NCI-H2081 treated with DMSO at 0.1 percent for 48 hours (cell line): ENCODE results near the gene RPTOR.

ENCODE experiments used
- DNase-seq: peaks from one replicate; lab custom pipeline; 2025; lab: John Stamatoyannopoulos, UW

Gene RPTOR

GRCh38 chr17:80947200-80947940 lies 402.7 kb downstream of the RPTOR start:
- no peak for DNase-seq

DNA sequence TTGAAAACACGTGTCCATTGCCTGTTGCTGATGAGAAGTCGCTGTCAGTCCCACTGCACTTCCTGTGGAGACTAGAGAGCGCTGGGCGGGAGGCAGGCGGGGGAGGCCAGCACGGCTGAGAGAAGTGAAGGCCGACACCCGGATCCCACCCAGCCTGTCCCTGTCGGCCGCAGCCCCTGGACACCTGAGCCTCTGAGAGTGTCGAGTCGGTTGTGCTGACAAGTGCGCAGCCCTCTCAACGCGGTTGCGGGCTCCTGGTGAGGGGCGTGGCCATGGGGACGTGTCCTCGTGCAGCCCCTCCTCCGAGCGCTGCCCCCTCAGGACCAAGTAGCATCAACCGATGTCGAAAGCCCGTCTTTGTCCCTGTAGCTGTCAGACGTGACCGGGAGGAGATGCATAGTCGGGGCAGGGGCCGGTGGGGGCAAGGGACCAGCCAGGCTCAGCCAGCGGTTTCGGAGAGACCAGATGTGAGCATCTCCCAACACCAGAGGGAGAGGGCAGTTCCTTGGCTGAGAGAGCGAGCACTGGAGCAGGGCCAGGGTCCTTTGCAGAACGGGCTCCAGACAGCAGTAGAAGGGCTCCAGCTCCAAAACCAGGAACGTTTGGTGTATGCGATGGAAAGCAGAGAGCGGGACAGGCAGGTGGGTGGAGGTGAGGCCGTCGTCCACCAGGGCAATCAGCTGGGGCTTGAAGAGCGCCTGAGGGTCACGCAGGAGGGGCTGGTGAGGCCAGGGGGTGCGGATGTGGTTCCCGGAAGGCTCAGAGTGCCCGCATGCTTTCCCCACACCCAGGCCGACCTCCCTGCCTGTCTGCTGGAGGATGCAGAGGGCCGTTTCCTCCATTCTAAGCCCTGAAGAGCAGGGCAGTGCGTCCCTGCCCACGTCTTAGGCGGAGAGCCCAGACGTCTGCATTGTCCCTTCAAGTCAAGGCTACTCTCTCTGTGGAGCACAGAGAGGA lies 403.7 kb downstream of the RPTOR start:
- DNase-seq = no peak

DNA sequence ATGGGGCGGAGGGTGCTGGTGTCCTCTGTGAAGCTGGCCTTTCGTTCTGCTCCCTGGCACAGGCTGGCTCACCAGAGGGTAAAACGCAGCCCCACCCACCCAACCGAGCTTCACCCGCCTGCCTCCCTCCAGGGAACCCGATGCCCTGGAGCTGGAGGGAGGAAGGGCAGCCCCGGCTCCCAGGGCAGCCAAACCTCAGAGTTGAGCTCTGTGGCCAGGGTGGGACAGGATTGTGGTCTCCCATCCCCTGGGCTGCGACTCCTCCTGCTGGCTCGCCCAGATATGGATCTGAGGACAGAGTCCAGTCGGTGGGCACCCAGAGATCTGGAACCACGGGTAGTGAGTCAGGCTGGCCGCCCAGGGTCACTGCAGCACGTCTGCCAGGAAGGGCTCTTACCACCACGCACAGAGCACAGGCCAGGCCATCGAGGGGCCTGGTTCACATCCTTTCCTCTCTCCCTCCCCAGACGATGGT lies 404.4 kb downstream of the RPTOR start:
- DNase-seq = no peak

DNA sequence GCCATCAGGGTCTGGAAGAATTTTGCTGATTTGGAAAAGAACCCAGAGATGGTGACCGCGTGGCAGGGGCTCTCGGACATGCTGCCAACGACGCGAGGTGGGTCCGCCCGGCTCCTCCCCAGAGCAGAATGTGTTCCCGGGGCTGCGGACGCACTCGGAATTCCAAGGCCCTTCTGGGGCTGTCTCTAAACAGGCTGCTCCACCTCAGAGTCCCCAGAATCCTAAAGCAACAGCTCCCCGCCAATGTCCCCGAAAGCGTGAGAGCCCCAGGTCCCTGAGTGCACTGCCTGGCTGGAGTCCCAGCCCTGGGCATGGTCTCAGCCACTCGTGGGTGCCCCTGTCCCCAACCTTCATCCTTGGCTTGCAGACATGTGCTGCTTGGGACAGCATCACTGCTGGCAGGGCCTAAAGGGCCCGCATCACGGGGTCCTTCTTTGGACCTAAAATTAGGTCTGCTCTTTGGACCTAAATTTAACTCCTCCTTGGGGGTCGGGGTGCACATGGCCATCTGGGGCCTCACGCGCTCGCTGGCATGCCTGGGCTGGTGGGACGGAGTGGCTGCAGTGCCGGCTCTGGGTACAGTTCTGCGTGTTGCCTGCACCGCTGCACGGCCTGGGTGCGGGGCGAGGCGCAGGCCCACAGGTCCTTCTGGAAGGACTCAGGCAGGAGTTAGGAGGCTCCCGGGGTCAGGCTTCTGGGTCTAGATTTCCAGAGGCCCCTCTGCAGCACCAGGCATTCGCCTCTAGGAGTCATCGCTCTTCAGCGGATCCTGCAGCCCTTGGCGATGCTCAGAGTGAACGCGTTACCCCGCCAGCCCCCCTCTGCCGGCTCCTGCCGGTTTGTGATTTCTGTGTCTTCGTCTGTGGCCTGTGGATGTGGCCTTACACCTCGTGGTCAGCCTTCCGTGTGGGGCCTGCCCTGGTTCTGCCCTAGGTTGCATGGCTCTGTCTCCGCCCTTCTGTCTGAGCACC lies 405.1 kb downstream of the RPTOR start:
- DNase-seq = no peak

- DNase-seq = no peak
These were observed 406.0 kb downstream of the RPTOR start for GRCh38 chr17:80950466-80951120.

DNA sequence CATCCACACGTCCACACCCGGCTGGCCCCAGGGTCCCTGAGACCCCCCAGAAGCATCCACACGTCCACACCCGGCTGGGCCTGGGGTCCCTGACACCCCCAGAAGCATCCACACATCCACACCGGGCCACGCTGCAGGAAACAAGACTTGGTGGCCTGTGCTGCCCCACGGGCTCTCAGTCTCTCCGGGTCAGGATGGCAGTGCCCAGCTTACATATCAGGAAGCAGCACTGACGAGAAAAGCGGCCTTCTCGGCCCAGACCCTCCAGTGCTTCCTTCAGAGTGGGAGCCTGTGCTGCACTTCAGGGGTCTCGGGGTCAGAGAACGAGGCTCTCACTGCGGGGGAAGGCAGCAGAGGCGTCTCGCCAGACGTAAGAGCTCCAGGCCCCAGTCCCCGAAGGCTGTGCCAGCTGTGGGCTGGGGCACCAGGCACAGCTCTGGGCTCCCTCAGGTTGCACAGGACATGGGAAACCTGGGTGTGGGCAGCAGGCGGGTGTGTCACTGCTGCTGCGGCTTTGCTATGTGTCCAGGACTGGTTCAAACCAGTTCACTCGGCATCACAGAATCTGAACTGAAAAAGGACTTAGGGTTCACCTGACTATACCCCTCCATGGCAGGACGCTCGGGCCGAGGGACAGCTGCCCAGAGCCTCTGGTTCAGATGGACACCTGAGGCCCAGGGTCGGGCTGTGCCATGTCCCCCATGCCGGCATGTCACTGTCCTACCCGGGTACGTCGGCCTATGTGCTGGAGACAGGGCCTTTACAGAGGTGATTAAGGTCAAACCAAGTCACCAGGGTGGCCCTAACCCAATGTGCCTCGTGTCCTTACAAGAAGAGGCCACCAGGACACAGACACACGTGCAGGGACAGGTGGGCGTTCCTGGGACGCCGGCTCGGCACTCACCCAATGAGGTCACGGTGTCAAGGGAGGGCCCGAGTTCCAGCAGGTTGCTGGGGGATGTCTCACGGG lies 406.8 kb downstream of the RPTOR start:
- no peak for DNase-seq

DNA sequence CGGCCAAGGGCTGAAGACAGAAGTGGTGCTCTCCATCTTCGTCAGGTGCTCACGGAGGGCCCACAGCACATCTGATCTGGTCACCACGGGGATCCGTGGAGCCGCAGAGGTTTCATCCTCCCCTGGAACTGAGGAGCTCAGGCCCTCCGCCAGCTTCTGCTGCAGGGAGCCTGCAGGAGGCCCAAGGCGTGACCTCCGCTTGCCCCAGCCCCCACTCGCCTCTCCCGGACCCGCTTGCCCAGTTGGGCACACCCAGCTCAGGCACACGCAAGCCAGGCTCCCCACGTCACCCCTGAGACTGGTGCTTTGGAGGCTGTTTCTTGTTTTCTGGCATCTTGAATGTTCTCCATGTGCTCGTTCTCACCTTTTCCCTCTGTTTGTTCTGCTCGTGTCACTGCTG lies 407.7 kb downstream of the RPTOR start:
- DNase-seq = no peak

DNA sequence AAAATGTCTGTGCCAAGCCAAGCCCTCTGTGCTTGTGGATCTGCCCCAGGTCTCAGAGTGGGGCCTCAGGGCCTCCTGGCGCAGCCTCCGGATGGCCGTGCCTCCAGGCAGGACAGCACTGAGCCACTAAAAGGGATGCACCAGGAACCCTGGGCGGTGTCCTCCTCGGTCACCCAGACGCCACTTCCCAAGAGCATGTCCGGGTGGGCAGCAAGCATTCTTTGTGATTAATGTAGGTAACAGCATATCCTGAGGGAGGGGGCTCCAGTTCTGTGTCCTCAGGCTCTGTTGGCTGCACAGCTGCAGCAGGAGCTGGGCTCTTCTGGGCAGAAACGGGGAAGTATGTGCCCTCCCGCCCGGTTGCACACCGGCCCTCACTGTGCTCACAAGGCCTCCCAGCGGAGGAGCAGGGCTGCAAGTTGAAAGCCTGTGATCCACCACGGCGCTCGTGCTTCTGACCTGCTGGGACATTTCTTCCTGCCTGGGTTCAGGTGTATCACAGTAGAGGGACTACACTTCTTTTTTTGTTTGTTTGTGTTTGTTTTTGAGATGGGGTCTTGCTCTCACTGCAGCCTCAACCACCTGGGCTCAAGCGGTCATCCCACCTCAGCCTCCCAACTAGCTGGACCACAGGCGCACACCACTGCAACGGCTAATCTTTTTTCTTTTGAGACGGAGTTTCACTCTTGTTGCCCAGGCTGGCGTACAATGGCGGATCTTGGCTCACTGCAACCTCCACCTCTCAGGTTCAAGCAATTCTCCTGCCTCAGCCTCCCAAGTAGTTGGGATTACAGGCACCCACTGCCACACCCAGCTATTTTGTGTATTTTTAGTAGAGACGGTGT lies 409.1 kb downstream of the RPTOR start:
- no peak for DNase-seq

DNA sequence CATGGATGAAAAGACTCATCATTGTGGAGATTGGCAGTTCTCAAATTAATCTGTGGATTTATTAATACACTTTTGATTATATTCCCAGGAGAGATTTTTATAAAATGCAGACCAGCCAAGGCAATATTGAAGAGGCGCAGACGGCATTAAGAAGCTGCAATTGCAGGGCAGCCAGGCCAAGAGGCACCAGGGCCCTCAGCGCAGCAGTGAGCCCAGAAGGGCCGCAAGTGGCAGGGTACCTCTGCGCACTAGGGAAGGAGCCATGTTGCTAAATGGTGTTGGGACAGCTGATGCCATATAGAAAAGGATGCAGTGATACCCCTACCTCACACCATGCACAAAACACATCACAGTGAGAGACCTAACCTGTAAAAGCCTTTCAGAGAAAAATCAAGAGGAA lies 410.4 kb downstream of the RPTOR start:
- DNase-seq = no peak

DNA sequence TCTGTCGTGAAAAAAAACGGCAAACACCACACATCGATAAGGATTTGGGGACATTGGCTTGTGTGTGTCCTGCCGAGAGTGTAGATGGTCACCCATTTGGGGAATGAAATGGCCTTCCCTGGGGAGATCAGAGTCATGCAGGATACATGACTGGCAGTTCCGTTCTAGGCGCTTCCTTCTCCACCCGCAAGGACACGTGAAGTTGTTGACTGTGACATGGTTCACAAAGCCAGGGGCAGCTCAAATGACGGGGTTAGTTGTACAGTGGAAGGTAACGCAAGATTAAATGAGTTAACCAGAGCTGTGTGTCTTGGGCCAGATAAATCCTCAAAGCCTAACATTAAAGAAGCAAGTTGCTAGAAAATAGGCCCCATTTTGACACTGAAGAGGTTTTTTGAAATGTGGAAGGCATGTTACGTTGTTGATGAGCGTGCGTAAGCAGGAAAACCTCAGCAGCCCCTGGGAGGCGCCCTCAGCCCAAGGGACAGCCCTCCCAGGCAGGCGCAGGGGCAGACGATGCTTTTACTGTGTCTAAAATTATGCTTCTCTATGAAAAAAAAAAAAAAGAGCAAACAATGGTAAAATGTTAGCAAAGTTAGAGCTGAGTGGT lies 411.1 kb downstream of the RPTOR start:
- no peak for DNase-seq

GRCh38 chr17:80956321-80957190 lies 411.9 kb downstream of the RPTOR start:
- DNase-seq = no peak

- DNase-seq = no peak
These were observed 412.9 kb downstream of the RPTOR start for GRCh38 chr17:80957461-80957941.

DNA sequence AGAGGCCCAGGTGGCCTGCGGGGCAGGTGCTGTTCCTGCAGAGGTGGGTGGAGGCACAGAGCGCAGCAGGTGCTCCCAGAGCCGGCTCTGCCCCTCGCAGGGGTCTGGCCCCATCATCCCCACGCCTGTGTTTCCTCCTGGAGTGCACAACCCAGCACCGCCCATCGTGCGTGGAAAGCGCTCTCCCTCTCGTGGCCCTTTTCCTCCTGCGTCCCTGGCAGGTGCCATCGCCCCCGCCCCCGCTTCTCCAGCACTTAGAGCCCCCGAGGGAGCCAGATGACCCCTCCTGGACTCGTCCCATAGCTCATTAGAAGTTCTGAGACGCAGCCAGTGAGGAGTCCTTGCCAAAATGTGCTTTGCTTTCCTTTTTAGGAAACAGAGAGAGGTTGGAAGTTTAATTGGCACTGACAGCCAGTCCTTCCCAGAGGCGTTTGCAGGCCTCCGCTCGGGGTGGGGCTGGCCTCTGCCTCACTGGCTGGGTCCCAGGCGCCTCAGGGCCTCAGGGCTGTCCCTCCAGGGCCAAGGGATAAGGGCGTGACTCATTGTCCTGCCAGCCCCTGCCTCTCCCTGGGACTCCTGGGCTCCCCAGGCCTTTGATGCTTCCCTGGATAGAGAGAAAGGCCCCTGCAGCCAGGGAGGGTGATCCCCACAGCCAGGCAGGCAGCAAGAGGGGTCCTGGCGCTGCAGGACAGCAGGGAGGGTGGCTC lies 414.8 kb downstream of the RPTOR start:
- no peak for DNase-seq

- no peak for DNase-seq
These were observed 415.6 kb downstream of the RPTOR start for GRCh38 chr17:80960037-80960796.

- DNase-seq = no peak
These were observed 416.3 kb downstream of the RPTOR start for GRCh38 chr17:80960797-80961452.
